ENCODE results near the gene LRRC30. TPM values are rescaled to one million over a fixed set of nuclear protein-coding genes. Genes with fewer than 3 reads are reported as not detected.
"Not testable (repeated sequence)": the region's sequence is repeated elsewhere in the genome, so short reads cannot be mapped to it uniquely, and the experiment has no call there.

LRRC30 gene
- total RNA-seq, 1 donor from 2014 or later = not detected

DNA sequence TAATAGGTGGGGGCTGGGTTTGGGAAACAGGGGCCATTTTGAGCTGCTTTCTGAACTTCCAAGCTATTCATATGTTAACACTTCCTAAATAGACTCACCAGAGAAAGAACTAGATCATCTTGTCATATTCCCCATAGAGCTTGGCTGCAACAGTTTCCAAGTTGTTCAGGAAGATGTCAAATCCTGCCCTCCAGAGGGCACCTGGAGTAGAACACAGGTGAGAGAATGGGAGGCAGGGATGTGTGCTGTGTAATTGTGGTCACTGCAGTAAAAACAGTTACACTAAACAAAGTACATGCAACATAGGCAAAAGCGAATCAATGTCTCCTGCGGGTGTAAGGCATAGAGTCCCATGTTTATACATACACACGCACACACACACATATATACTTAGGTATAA, 34.5 kb upstream of the LRRC30 start:
- no peak overlapping the region for H3K27ac ChIP-seq
- no peaks in the 10 kb centered on the region for H3K9me3 ChIP-seq
- no peaks in the 10 kb centered on the region for H3K36me3 ChIP-seq
- H3K4me3 ChIP-seq = no peak overlapping the region
- no peaks in the 10 kb centered on the region for H3K4me1 ChIP-seq
- intact Hi-C loops (cut with DNase I) = no loop called here
- TF ChIP-seq POLR2A (IDR thresholded peaks at IDR 0.05) = no peak
- TF ChIP-seq POLR2AphosphoS5 (IDR thresholded peaks at IDR 0.05; ENCODE audit: insufficient read depth in 1 of 2, low read depth in 1 of 2) = no peak
- TF ChIP-seq, protein P1, sequence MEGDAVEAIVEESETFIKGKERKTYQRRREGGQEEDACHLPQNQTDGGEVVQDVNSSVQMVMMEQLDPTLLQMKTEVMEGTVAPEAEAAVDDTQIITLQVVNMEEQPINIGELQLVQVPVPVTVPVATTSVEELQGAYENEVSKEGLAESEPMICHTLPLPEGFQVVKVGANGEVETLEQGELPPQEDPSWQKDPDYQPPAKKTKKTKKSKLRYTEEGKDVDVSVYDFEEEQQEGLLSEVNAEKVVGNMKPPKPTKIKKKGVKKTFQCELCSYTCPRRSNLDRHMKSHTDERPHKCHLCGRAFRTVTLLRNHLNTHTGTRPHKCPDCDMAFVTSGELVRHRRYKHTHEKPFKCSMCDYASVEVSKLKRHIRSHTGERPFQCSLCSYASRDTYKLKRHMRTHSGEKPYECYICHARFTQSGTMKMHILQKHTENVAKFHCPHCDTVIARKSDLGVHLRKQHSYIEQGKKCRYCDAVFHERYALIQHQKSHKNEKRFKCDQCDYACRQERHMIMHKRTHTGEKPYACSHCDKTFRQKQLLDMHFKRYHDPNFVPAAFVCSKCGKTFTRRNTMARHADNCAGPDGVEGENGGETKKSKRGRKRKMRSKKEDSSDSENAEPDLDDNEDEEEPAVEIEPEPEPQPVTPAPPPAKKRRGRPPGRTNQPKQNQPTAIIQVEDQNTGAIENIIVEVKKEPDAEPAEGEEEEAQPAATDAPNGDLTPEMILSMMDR (IDR thresholded peaks at IDR 0.05) = no peak
- DNase-seq (ENCODE audit: extremely low spot score in 2 of 2) = no peak
- H3K27me3 ChIP-seq = no peaks in the 10 kb centered on the region

DNA sequence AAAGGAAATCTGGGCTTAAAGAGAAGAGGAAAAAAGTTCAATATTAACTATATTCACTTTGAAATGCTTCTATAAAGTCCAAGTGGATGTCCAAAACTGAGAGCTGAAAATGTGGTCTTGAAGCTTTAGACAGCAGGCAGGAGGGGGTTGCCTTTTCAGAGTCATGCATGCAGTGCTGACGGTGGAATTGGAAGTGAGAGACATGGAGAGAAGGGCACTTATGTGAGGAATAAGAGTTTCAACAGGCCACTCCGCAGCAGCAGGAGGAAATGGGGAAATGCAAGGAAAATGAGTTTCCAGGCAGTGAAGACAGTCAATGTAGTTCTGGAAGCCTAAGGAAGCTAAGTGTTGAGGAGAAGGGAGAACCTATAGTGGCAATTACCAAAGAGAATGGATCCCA, 33.0 kb upstream of the LRRC30 start:
- no peak overlapping the region for H3K27ac ChIP-seq
- no peak for DNase-seq (ENCODE audit: extremely low spot score in 2 of 2)

DNA sequence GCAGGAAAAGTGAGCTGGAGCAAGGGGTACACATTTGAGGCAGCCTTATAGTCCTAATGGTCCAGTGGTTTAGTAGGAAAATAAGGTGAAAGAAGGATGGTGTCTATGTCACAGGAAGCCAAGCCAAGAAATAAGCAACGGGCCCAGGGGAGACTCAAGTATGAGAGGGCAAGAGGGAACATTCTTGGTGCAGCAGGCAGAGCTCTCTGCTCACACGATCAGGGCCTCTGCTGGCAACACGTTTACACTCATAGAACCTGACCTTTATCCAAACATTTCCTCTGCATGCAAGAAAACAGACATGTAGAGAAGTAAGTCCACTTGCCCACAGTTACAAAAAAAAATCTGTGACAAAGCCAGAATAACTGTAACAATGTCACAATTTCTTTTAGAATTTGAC, 32.6 kb upstream of the LRRC30 start:
- H3K4me3 ChIP-seq = no peak overlapping the region
- no peaks in the 10 kb centered on the region for H3K4me1 ChIP-seq
- DNase-seq (ENCODE audit: extremely low spot score in 2 of 2) = no peak
- no peaks in the 10 kb centered on the region for H3K9me3 ChIP-seq
- intact Hi-C loops (cut with DNase I) = no loop called here
- H3K27ac ChIP-seq = no peak overlapping the region
- H3K36me3 ChIP-seq = no peaks in the 10 kb centered on the region
- H3K27me3 ChIP-seq = no peaks in the 10 kb centered on the region
- TF ChIP-seq POLR2A (IDR thresholded peaks at IDR 0.05) (no peak), POLR2AphosphoS5 (IDR thresholded peaks at IDR 0.05; ENCODE audit: insufficient read depth in 1 of 2, low read depth in 1 of 2) (no peak)
- TF ChIP-seq, protein P1 (IDR thresholded peaks at IDR 0.05) = no peak

More for the DNA sequence above, 33.0 kb upstream of the LRRC30 start:
- intact Hi-C loops (cut with DNase I) = no loop called here
- Histone ChIP-seq H3K27me3 (no peaks in the 10 kb centered on the region), H3K4me3 (no peak overlapping the region), H3K36me3 (no peaks in the 10 kb centered on the region), H3K9me3 (no peaks in the 10 kb centered on the region), H3K4me1 (no peaks in the 10 kb centered on the region)
- TF ChIP-seq POLR2AphosphoS5 (IDR thresholded peaks at IDR 0.05; ENCODE audit: insufficient read depth in 1 of 2, low read depth in 1 of 2) (no peak), POLR2A (IDR thresholded peaks at IDR 0.05) (no peak)
- TF ChIP-seq, protein P1 (IDR thresholded peaks at IDR 0.05) = no peak

DNA sequence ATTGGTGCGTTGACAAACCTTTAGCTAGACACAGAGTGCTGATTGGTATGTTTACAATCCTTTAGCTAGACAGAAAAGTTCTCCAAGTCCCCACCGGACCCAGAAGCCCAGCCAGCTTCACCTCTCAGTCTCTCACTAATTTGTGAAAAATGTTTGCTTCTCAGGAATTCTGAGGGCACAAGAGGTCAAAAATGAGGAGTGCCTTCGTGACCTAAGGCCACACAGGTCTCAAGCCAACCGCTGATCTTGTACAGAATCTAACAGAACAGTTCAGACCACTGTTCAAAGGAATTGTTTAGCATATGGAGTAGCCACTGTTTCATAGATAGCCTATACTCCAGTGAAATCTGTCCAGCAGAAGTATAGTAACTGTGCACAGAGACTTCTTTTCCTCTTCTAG, 29.8 kb upstream of the LRRC30 start:
- peaks cover 2% of the 10 kb centered on the region for H3K4me1 ChIP-seq
- intact Hi-C loops (cut with DNase I) = no loop called here
- TF ChIP-seq POLR2A (IDR thresholded peaks at IDR 0.05) (no peak), POLR2AphosphoS5 (IDR thresholded peaks at IDR 0.05; ENCODE audit: insufficient read depth in 1 of 2, low read depth in 1 of 2) (no peak)
- TF ChIP-seq, protein P1 (IDR thresholded peaks at IDR 0.05) = no peak
- H3K27me3 ChIP-seq = no peaks in the 10 kb centered on the region
- DNase-seq (ENCODE audit: extremely low spot score in 2 of 2) = no peak
- H3K27ac ChIP-seq = no peak overlapping the region
- no peak overlapping the region for H3K4me3 ChIP-seq
- no peaks in the 10 kb centered on the region for H3K9me3 ChIP-seq
- H3K36me3 ChIP-seq = no peaks in the 10 kb centered on the region

DNA sequence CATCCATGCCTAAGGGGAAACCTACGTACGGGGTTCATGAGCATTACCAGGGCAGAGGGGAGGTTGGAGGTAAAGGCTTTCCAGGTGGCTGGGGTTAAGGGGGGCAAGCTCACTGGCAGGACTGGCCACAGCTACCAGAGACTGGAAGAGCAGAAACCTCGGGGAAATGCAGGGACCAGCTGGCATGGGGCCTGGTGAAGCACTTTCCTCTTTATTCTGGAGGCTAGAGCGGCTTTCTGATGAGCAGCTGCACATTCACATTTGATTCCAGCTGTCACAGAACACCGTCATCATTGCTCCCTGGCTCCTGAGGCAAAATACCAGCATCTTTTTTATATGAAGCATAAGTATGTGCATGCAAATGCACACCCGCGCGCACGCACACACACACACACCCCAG, 28.7 kb upstream of the LRRC30 start:
- Histone ChIP-seq H3K36me3 (no peaks in the 10 kb centered on the region), H3K4me3 (no peak overlapping the region), H3K9me3 (no peaks in the 10 kb centered on the region), H3K27ac (no peak overlapping the region), H3K27me3 (no peaks in the 10 kb centered on the region), H3K4me1 (peaks cover 9% of the 10 kb centered on the region)
- TF ChIP-seq POLR2A (IDR thresholded peaks at IDR 0.05) (no peak), POLR2AphosphoS5 (IDR thresholded peaks at IDR 0.05; ENCODE audit: insufficient read depth in 1 of 2, low read depth in 1 of 2) (no peak)
- TF ChIP-seq, protein P1 (IDR thresholded peaks at IDR 0.05) = no peak
- intact Hi-C loops (cut with DNase I) = no loop called here
- DNase-seq (ENCODE audit: extremely low spot score in 2 of 2) = no peak

DNA sequence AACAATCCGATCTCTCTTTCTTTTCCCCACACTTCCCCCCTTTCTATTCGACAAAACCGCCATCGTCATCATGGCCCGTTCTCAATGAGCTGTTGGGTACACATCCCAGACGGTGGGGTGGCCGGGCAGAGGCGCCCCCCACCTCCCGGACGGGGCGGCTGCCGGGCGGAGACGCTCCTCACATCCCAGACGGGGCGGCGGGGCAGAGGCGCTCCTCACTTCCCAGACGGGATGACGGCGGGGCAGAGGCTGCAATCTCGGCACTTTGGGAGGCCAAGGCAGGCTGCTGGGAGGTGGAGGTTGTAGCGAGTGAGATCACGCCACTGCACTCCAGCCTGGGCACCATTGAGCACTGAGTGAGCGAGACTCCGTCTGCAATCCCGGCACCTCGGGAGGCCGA, 27.3 kb upstream of the LRRC30 start:
- H3K27me3 ChIP-seq; H3K36me3 ChIP-seq; H3K4me3 ChIP-seq; H3K4me1 ChIP-seq; H3K27ac ChIP-seq; H3K9me3 ChIP-seq; intact Hi-C loops (cut with DNase I); DNase-seq (ENCODE audit: extremely low spot score in 2 of 2): not testable (repeated sequence)

Data from vagina (tissue), 2 donors.